Thyroid gland (tissue), 4 donors: Measurements from ENCODE around the gene TFB1M. TPM values are rescaled to one million over a fixed set of nuclear protein-coding genes. Genes with fewer than 3 reads are reported as not detected.
"Not testable (repeated sequence)": the region's sequence is repeated elsewhere in the genome, so short reads cannot be mapped to it uniquely, and the experiment has no call there.

Experiments
- DNase-seq, 2 donors: peaks; one replicate each; pipeline ENCODE4 v3.0.0-alpha.2; 2019
- H3K27ac ChIP-seq, 3 donors: fragments of 200-600 bp; sonication (generic); 1 replicate in 2 of 3; 2 replicates in 1 of 3; pipeline ENCODE4 v1.5.1; 2016 to 2019; ENCODE audit warnings: mild to moderate bottlenecking in 1 of 3, moderate library complexity in 1 of 3
- H3K27me3 ChIP-seq: fragments of 200-600 bp; sonication (generic); one replicate; pipeline ENCODE4 v1.5.1; 2019
- H3K36me3 ChIP-seq, 2 donors: fragments of 200-600 bp; sonication (generic); one replicate each; pipeline ENCODE4 v1.5.1; 2016 to 2019
- H3K4me1 ChIP-seq, 2 donors: fragments of 200-600 bp; sonication (generic); one replicate each; pipeline ENCODE4 v1.5.1; 2017 to 2019
- H3K4me3 ChIP-seq, 3 donors: fragments of 200-600 bp; sonication (generic); replicated peaks in 1 of 3; 1 replicate in 2 of 3; 2 replicates in 1 of 3; pipeline ENCODE4 v1.5.1; 2016; ENCODE audit warnings: mild to moderate bottlenecking in 1 of 3
- H3K9me3 ChIP-seq: fragments of 200-600 bp; sonication (generic); one replicate; pipeline ENCODE4 v1.5.1; 2017
- CTCF ChIP-seq, 6 experiments: fragments of 200-600 bp in 3 of 6; fragments of 450-650 bp in 3 of 6; sonication (generic) in 3 of 6; IDR thresholded peaks; one replicate each; pipeline ENCODE4 v1.5.1; 2016 to 2019; ENCODE audit warnings: antibody characterized with exemption in 6 of 6, mild to moderate bottlenecking in 2 of 6, inconsistent platforms in 1 of 6, moderate library complexity in 1 of 6
- POLR2A ChIP-seq, 2 donors: fragments of 450-650 bp; IDR thresholded peaks; one replicate each; pipeline ENCODE4 v1.6.1; 2017; ENCODE audit warnings: antibody characterized with exemption in 2 of 2, mild to moderate bottlenecking in 2 of 2, moderate library complexity in 1 of 2
- WGBS, 2 donors: methylation state at CpG; one replicate each; pipeline ENCODE4 v1.1.5; 2017; 5-methylcytosine and 5-hydroxymethylcytosine counted together
- intact Hi-C: fragments of 100-400 bp; cut with DNase I; formaldehyde crosslinking; loops from one replicate; pipeline ENCODE4 v1.15.1; 2023
- total RNA-seq, 4 donors: library from RNA; depleted of rRNA; stranded (reverse); fragments of >200 nt; gene quantifications; one replicate each; pipeline ENCODE4 v1.2.3, GENCODE V29; 2016

Gene TFB1M
- total RNA-seq, 4 donors from 2014 or later, result 13.9 to 28.1 (median 21.2) TPM

- no peak for TF ChIP-seq POLR2A (IDR thresholded peaks at IDR 0.05)
- TF ChIP-seq CTCF (IDR thresholded peaks at IDR 0.05), result no peak
- DNase-seq, result no peak
- no peaks in the 10 kb centered on the region for H3K36me3 ChIP-seq
- intact Hi-C loops, result no loop called here
- H3K4me3 ChIP-seq, result no peak overlapping the region
- no peaks in the 10 kb centered on the region for H3K27me3 ChIP-seq
- no peaks in the 10 kb centered on the region for H3K4me1 ChIP-seq
- 82 to 94% methylated on average over 2 of the region's 2 CpGs for WGBS, 2 donors
- H3K27ac ChIP-seq, result no peak overlapping the region
- no peaks in the 10 kb centered on the region for H3K9me3 ChIP-seq
These were observed 27.0 kb upstream of the TFB1M start for GRCh38 chr6:155341130-155341828.

GRCh38 chr6:155340464-155341129 is 26.3 kb upstream of the TFB1M start:
- Histone ChIP-seq H3K4me1 (no peaks in the 10 kb centered on the region), H3K36me3 (no peaks in the 10 kb centered on the region)
- 83 to 86% methylated on average over 2 of the region's 2 CpGs for WGBS, 2 donors

GRCh38 chr6:155339929-155340328 is 25.6 kb upstream of the TFB1M start:
- WGBS, 2 donors, result 69 to 71% methylated on average over 4 of the region's 4 CpGs
- intact Hi-C loops, result not testable (repeated sequence)

More at GRCh38 chr6:155340464-155341129, 26.3 kb upstream of the TFB1M start:
- intact Hi-C loops, result no loop called here
- no peaks in the 10 kb centered on the region for H3K27me3 ChIP-seq
- no peak overlapping the region for H3K4me3 ChIP-seq
- no peak for TF ChIP-seq CTCF (IDR thresholded peaks at IDR 0.05)
- no peak for TF ChIP-seq POLR2A (IDR thresholded peaks at IDR 0.05)
- no peak overlapping the region for H3K27ac ChIP-seq
- DNase-seq, result no peak
- no peaks in the 10 kb centered on the region for H3K9me3 ChIP-seq

GRCh38 chr6:155338237-155338636 is 24.0 kb upstream of the TFB1M start:
- H3K4me3 ChIP-seq, H3K9me3 ChIP-seq, H3K27ac ChIP-seq, H3K27me3 ChIP-seq, intact Hi-C loops, H3K4me1 ChIP-seq, DNase-seq, H3K36me3 ChIP-seq: not testable (repeated sequence)

More at GRCh38 chr6:155339929-155340328, 25.6 kb upstream of the TFB1M start:
- H3K4me1 ChIP-seq, H3K36me3 ChIP-seq, H3K9me3 ChIP-seq, H3K27ac ChIP-seq, H3K4me3 ChIP-seq, H3K27me3 ChIP-seq, DNase-seq: not testable (repeated sequence)

GRCh38 chr6:155335265-155335664 is 21.0 kb upstream of the TFB1M start:
- DNase-seq, result no peak
- H3K27me3 ChIP-seq, result no peaks in the 10 kb centered on the region
- TF ChIP-seq CTCF (IDR thresholded peaks at IDR 0.05) (no peak), POLR2A (IDR thresholded peaks at IDR 0.05) (no peak)
- no peaks in the 10 kb centered on the region for H3K36me3 ChIP-seq
- intact Hi-C loops, result no loop called here
- WGBS, 2 donors, result 95 to 97% methylated on average over 1 of the region's 1 CpG
- peaks cover 0 to 4% of the 10 kb centered on the region in 2 donors for H3K4me1 ChIP-seq
- no peaks in the 10 kb centered on the region for H3K9me3 ChIP-seq
- H3K27ac ChIP-seq, result no peak overlapping the region
- no peak overlapping the region for H3K4me3 ChIP-seq

GRCh38 chr6:155334073-155334472 is 19.8 kb upstream of the TFB1M start:
- intact Hi-C loops, H3K9me3 ChIP-seq, H3K27me3 ChIP-seq, H3K36me3 ChIP-seq, H3K4me3 ChIP-seq, H3K4me1 ChIP-seq, H3K27ac ChIP-seq, DNase-seq: not testable (repeated sequence)
- 96 to 97% methylated on average over 7 of the region's 7 CpGs for WGBS, 2 donors
